Left cardiac atrium (tissue), 4 donors: ENCODE results near the gene SIPA1. TPM values are rescaled to one million over a fixed set of nuclear protein-coding genes. Genes with fewer than 3 reads are reported as not detected.

Source experiments
- ATAC-seq, 2 donors: fragments of 200-7000 bp; cut with Tn5 transposase; one replicate each; pipeline ENCODE4 v1.9.1; 2020; ENCODE audit warnings: mild to moderate bottlenecking in 2 of 2, moderate library complexity in 2 of 2
- DNase-seq: peaks from one replicate; pipeline ENCODE4 v3.0.0-alpha.2; 2020
- intact Hi-C, 2 donors: fragments of 100-400 bp; cut with DNase I; formaldehyde crosslinking; loops; one replicate each; pipeline versions ENCODE4 v1.14.1 to v1.15.1; 2022 to 2023
- long read RNA-seq: library from polyadenylated mRNA; unstranded; transcript quantifications from one replicate; pipeline ENCODE4 v2.0.0, GENCODE V29; 2021
- total RNA-seq, 2 donors: library from RNA; stranded (reverse); fragmentation: NEBNext Ultra II Directional; extraction: Animal tissue kit (Norgen Biotek cat#: 25700); gene quantifications; one replicate each; pipeline ENCODE4 v1.2.1, GENCODE V29; 2021
- donor health status: DM: no; HTN: yes; CAD: no.
- donor health status: DM: no; HTN: yes; CAD: no; lungs with severe emphysema.
- donor health status: DM: yes; HTN: yes; CAD: no.
- donor health status: Dilated cardiomyopathy.

The SIPA1 gene, protein sequence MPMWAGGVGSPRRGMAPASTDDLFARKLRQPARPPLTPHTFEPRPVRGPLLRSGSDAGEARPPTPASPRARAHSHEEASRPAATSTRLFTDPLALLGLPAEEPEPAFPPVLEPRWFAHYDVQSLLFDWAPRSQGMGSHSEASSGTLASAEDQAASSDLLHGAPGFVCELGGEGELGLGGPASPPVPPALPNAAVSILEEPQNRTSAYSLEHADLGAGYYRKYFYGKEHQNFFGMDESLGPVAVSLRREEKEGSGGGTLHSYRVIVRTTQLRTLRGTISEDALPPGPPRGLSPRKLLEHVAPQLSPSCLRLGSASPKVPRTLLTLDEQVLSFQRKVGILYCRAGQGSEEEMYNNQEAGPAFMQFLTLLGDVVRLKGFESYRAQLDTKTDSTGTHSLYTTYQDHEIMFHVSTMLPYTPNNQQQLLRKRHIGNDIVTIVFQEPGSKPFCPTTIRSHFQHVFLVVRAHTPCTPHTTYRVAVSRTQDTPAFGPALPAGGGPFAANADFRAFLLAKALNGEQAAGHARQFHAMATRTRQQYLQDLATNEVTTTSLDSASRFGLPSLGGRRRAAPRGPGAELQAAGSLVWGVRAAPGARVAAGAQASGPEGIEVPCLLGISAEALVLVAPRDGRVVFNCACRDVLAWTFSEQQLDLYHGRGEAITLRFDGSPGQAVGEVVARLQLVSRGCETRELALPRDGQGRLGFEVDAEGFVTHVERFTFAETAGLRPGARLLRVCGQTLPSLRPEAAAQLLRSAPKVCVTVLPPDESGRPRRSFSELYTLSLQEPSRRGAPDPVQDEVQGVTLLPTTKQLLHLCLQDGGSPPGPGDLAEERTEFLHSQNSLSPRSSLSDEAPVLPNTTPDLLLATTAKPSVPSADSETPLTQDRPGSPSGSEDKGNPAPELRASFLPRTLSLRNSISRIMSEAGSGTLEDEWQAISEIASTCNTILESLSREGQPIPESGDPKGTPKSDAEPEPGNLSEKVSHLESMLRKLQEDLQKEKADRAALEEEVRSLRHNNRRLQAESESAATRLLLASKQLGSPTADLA
- 10 to 100 TPM; 31.7 to 33.0 TPM for total RNA-seq
- long read RNA-seq, partial matches to known transcripts, result 3 of 4 reads
- long read RNA-seq, other reads (novel, unspliced or antisense), result 1 of 4 reads

- intact Hi-C loops, result no loop called here
- ATAC-seq (peak; percentile 86 to 90), DNase-seq (peak; percentile 83)
These were observed at the start of gene SIPA1 for GRCh38 chr11:65637794-65638419. TSS of gene SIPA1 (plus strand) at chr11:65638101. CDS start at chr11:65640922, 2,821 bp downstream.

- intact Hi-C loops, result loop anchor here in 1 of 2 donors (2.0 kb wide), 1 partner anchor 48 kb away; no protein-coding TSS in a partner anchor
- ATAC-seq (peak; percentile 44 to 45), DNase-seq (no peak)
These were observed 49.5 kb upstream of the SIPA1 start for GRCh38 chr11:65588199-65589054.

DNA sequence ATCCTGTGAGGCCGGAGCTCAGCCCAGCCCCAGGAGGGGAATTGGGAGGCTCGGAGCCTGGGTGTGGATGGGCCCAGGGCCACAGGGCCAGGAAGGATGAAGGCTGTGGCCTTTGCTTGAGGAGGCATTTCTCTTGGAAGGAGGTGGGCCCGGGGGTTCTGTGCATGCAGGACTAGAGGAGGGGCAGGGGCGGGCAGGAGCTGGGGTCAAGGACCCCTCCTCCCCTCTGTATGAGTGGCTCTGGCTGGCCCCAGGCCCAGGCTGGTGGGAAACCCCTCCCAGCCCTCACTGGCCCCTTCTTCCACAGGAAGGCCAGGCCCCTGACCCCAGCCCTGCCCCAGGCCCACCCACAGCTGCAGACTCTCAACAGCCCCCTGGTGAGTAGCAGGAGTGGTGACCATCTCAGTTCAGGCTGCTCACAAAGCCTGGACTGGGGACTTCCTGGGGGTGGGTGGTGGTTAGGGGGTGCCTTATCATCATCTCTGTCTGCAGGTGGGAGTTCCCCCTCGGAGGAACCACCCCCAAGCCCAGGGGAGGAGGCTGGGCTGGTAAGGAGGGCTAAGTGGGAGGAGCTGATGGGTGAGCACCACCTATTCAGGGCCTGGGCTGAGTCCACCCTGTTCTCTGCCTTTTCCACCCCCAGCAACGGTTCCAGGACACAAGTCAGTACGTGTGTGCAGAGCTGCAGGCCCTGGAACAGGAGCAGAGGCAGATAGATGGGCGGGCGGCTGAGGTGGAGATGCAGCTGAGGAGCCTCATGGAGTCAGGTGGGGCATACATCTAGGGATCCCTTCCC lies 48.3 kb upstream of the SIPA1 start:
- DNase-seq (no peak), ATAC-seq (no peak)
- intact Hi-C loops, result loop anchor here (2.0 to 10.0 kb wide), 2 partner anchors 45 to 49 kb away; no protein-coding TSS in a partner anchor

- ATAC-seq (no peak), DNase-seq (no peak)
- intact Hi-C loops, result loop anchor here in 1 of 2 donors (10.0 kb wide), 1 partner anchor 45 kb away; no protein-coding TSS in a partner anchor
These were observed 47.6 kb upstream of the SIPA1 start for GRCh38 chr11:65590240-65590738.

GRCh38 chr11:65591939-65592857 lies 45.7 kb upstream of the SIPA1 start:
- intact Hi-C loops, result loop anchor here in 1 of 2 donors (10.0 kb wide), 1 partner anchor 47 kb away; no protein-coding TSS in a partner anchor
- ATAC-seq, result peak; percentile 16 to 25
- DNase-seq, result peak; percentile 77

DNA sequence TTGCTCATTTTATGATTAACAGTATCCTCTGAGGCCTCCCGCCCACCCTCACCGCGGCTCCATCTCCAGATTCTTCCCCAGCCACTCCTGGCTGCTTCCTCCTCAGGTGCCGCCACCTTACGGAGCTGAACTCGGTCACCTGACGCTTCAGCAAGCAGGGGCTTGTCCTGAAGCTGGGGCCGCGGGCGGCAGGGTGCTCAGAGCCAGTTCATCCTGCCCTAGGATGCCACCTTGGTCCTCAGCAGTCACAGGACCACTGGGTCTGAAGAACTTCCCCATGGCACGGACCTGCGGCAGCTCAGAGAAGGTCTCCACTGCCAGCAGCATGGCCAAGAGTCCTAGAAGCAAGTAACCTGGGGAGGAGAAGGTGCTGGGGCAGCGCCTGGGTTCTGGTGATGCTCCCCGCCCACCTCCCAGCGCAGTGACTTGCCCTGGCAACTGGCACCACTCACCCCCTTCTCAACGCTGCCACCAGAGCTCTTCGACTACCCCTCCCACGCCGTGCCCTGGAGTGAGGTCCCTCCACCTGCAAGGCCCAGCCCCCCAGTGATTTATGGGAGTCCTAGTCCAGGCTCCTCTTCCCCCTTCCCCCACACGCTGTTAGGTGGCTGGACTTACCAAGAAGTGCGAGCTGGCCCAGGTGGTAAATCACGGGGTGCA lies 44.9 kb upstream of the SIPA1 start:
- DNase-seq, result no peak
- intact Hi-C loops, result loop anchor here in 1 of 2 donors (10.0 kb wide), 1 partner anchor 48 kb away; no protein-coding TSS in a partner anchor
- ATAC-seq, result no peak

GRCh38 chr11:65593518-65594414 lies 44.1 kb upstream of the SIPA1 start:
- no peak for DNase-seq
- ATAC-seq, result peak; percentile 19 to 53
- intact Hi-C loops, result loop anchor here in 1 of 2 donors (10.0 kb wide), 1 partner anchor 49 kb away; no protein-coding TSS in a partner anchor

GRCh38 chr11:65595131-65595530 lies 42.8 kb upstream of the SIPA1 start:
- DNase-seq (no peak), ATAC-seq (no peak)
- intact Hi-C loops, result loop anchor here in 1 of 2 donors (10.0 kb wide), 1 partner anchor 50 kb away; no protein-coding TSS in a partner anchor

DNA sequence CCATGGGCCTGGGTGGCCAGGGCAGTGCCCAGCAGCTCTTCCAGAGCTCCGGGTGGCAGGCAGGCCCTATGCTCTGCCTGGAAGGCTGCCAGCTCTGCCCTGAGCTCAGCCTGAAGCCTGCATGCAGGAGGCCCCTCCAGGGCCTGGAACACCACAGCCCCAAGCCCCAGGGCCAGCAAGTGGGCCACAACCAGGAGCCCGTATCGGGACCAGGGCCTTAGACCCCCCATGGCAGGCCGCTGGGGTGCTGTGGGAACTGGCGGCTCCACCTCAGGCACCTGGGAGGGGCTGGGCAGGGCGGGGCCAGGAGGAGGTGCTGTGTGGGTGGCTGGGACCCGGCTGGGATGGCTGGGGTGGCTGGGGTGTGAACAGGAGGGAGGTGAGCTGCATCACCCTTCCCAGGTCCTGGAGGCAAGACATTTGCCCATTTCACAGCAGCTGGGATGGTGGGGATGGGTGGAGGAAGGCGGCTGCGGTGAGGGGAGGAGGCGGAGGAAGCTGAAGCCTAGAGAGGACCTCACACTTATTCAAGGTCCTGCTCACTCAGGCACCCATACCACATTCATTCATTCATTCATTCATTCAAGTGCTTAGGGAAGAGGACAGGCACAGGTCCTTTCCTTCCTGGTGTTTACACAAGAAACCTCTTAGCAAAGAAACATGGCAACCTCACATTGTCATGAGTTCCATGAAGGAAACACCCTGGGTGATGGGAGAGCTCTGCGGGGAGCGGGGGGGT lies 42.2 kb upstream of the SIPA1 start, which contains the start of gene KCNK7:
Gene KCNK7 (minus strand): TSS at position 258 of the 739 bp plus-strand sequence. CDS start 28 bp downstream, at position 230.
- DNase-seq (no peak), ATAC-seq (no peak)
- intact Hi-C loops, result loop anchor here in 1 of 2 donors (10.0 kb wide), 1 partner anchor 51 kb away; no protein-coding TSS in a partner anchor

GRCh38 chr11:65596520-65596919 lies 41.4 kb upstream of the SIPA1 start:
- DNase-seq (no peak), ATAC-seq (no peak)
- intact Hi-C loops, result loop anchor here in 1 of 2 donors (10.0 kb wide), 1 partner anchor 52 kb away; no protein-coding TSS in a partner anchor

DNA sequence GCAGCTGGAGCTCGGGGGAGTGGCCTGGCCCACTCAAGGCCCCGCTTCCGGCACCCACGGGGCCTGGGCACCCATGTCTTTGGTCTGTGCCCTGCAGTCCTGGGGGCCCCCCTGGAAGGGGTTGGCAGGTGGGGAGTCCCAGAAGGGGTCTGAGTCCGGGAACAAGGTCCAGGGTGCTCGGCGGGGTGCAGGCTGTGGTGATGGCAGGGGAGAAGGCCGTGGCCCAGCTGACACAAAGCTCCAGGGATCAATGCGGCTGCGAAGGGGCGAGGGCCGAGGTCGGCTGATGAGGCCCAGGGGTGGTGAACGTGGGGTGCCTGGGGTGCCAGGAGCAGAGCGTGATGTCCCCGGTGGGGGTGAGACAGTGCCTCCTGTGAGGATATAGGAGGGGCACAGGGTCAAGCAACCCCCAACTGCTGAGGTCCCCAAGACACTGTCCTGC lies 39.6 kb upstream of the SIPA1 start:
- DNase-seq, result no peak
- no peak for ATAC-seq
- intact Hi-C loops, result loop anchor here in 1 of 2 donors (10.0 kb wide), 1 partner anchor 53 kb away; no protein-coding TSS in a partner anchor

GRCh38 chr11:65599216-65599954 lies 38.5 kb upstream of the SIPA1 start:
- intact Hi-C loops, result loop anchor here in 1 of 2 donors (10.0 kb wide), 1 partner anchor 55 kb away; no protein-coding TSS in a partner anchor
- no peak for ATAC-seq
- DNase-seq, result no peak
